PC-9 (cell line): ENCODE measurements around the gene RSPH1. TPM values are rescaled to one million over a fixed set of nuclear protein-coding genes. Genes with fewer than 3 reads are reported as not detected.

Experiments used
- BruUV-seq: library from RNA; stranded (reverse); fragments of 400-500 nt; replicated peaks from 2 replicates; lab custom pipeline; 2021; lab: Mats Ljungman, UMichigan
- CTCF ChIA-PET: fragments of 300-600 bp; sonication (Branson Sonifier 250); formaldehyde crosslinking; loops from one replicate; lab custom pipeline; 2022; ENCODE audit warnings: antibody characterized with exemption; lab: Charles Lee
- POLR2A ChIA-PET: fragments of 300-600 bp; sonication (Branson Sonifier 250); formaldehyde crosslinking; loops from one replicate; lab custom pipeline; 2022; ENCODE audit warnings: antibody characterized with exemption; ENCODE audit not compliant: unreplicated experiment; lab: Charles Lee
- DNase-seq, 2 experiments: peaks; one replicate each; pipeline versions ENCODE4 v3.0.0 to v3.0.0-alpha.2; 2015 to 2022; ENCODE audit warnings: mixed read lengths in 1 of 2
- H2AFZ ChIP-seq: fragments of 200-600 bp; sonication (generic); 2 replicates; pipeline ENCODE4 v1.8.1; 2017; ENCODE audit warnings: antibody characterized with exemption
- H3F3A ChIP-seq: fragments of 200-600 bp; sonication (generic); 2 replicates; pipeline ENCODE4 v1.8.1; 2017; ENCODE audit warnings: antibody characterized with exemption, mild to moderate bottlenecking, low read depth; ENCODE audit not compliant: insufficient read depth
- H3K27ac ChIP-seq: fragments of 200-600 bp; sonication (generic); 2 replicates; pipeline ENCODE4 v1.6.1; 2016; ENCODE audit warnings: mixed run types
- H3K27me3 ChIP-seq: fragments of 200-600 bp; sonication (generic); 2 replicates; pipeline ENCODE4 v1.6.1; 2016; ENCODE audit warnings: low read depth, mixed run types; ENCODE audit not compliant: insufficient read depth
- H3K36me3 ChIP-seq: fragments of 200-600 bp; sonication (generic); 2 replicates; pipeline ENCODE4 v1.6.1; 2016; ENCODE audit warnings: low read depth, mixed run types
- H3K4me1 ChIP-seq: fragments of 200-600 bp; sonication (generic); replicated peaks from 2 replicates; pipeline ENCODE4 v1.6.1; 2016; ENCODE audit warnings: mixed run types; ENCODE audit not compliant: insufficient read depth
- H3K4me2 ChIP-seq: fragments of 200-600 bp; sonication (generic); 2 replicates; pipeline ENCODE4 v1.6.1; 2017; ENCODE audit warnings: mixed run types
- H3K4me3 ChIP-seq: fragments of 200-600 bp; sonication (generic); 2 replicates; pipeline ENCODE4 v1.6.1; 2016; ENCODE audit warnings: mixed run types
- H3K79me2 ChIP-seq: fragments of 200-600 bp; sonication (generic); 2 replicates; pipeline ENCODE4 v1.6.1; 2017; ENCODE audit warnings: low read depth, mixed run types
- H3K9me2 ChIP-seq: fragments of 200-600 bp; sonication (generic); 2 replicates; pipeline ENCODE4 v1.8.1; 2017; ENCODE audit warnings: mild to moderate bottlenecking; ENCODE audit not compliant: insufficient read depth
- H3K9me3 ChIP-seq: fragments of 200-600 bp; sonication (generic); 2 replicates; pipeline ENCODE4 v1.8.1; 2016; ENCODE audit warnings: low read depth; ENCODE audit not compliant: insufficient read depth
- H4K20me1 ChIP-seq: fragments of 200-600 bp; sonication (generic); 2 replicates; pipeline ENCODE4 v1.8.1; 2017; ENCODE audit not compliant: insufficient read depth
- CTCF ChIP-seq: fragments of 200-600 bp; sonication (generic); conservative IDR thresholded peaks from 2 replicates; pipeline ENCODE4 v1.6.1; 2017; ENCODE audit warnings: mixed run types, antibody characterized with exemption, mild to moderate bottlenecking, moderate library complexity
- EZH2 ChIP-seq: fragments of 200-600 bp; sonication (generic); IDR thresholded peaks from 2 replicates; pipeline ENCODE4 v1.8.0; 2017; ENCODE audit warnings: antibody characterized with exemption, low read depth
- intact Hi-C: fragments of 100-400 bp; cut with micrococcal nuclease; formaldehyde crosslinking; loops from one replicate; pipeline ENCODE4 v1.10.0; 2022; ENCODE audit not compliant: unreplicated experiment
- total RNA-seq: library from RNA; stranded (reverse); gene quantifications from 2 replicates; pipeline ENCODE4 v1.2.3, GENCODE V29; 2021

Gene RSPH1
- total RNA-seq, 1 experiment from 2014 or later: 8.0 TPM

- no peaks in the 10 kb centered on the region for H3K36me3 ChIP-seq
- no peak overlapping the region for H2AFZ ChIP-seq
- H3K79me2 ChIP-seq: peaks cover 32% of the 10 kb centered on the region
- CTCF ChIA-PET: interaction anchor here (0.5 kb wide), 1 partner anchor 153 kb away, joined by 7 read pairs; no protein-coding TSS in a partner anchor
- H3K27ac ChIP-seq: no peak overlapping the region
- H3K4me2 ChIP-seq: 0 out of 2 replicates have a peak overlapping the region, but pooled peaks have one; percentile 78
- H4K20me1 ChIP-seq: no peaks in the 10 kb centered on the region
- H3K27me3 ChIP-seq: no peaks in the 10 kb centered on the region
- POLR2A ChIA-PET: no interaction called here
- H3K9me2 ChIP-seq: no peaks in the 10 kb centered on the region
- no peak for DNase-seq
- H3K9me3 ChIP-seq: no peaks in the 10 kb centered on the region
- H3K4me1 ChIP-seq: peaks cover 40% of the 10 kb centered on the region
- intact Hi-C loops: loop anchor here (10.0 kb wide), 1 partner anchor 128 kb away; no protein-coding TSS in a partner anchor
- TF ChIP-seq EZH2: no peak
- TF ChIP-seq CTCF: no peak
- H3K4me3 ChIP-seq: peak overlapping the region; percentile 59; the same call in 1 of the 2 replicates
- no TSS peak for BruUV-seq
- peaks cover 46% of the 10 kb centered on the region for H3F3A ChIP-seq
Measured at GRCh38 chr21:42512346-42513034, 16.5 kb upstream of the RSPH1 start.

- intact Hi-C loops: no loop called here
- POLR2A ChIA-PET: no interaction called here
- H3K4me2 ChIP-seq: no peak overlapping the region
Measured at GRCh38 chr21:42509244-42509643, 13.2 kb upstream of the RSPH1 start.

GRCh38 chr21:42508371-42508770 lies 12.3 kb upstream of the RSPH1 start:
- POLR2A ChIA-PET: interaction anchor here (0.7 kb wide), 1 partner anchor 859 kb away, joined by 3 read pairs; no protein-coding TSS in a partner anchor
- TF ChIP-seq EZH2: no peak
- no peak for TF ChIP-seq CTCF
- peaks cover 18% of the 10 kb centered on the region for H3K4me1 ChIP-seq
- BruUV-seq: no TSS peak
- intact Hi-C loops: no loop called here
- H3K4me3 ChIP-seq: no peak overlapping the region
- H3F3A ChIP-seq: peaks cover 13% of the 10 kb centered on the region; the same call in 1 of the 2 replicates
- no peaks in the 10 kb centered on the region for H3K9me3 ChIP-seq
- CTCF ChIA-PET: no interaction called here
- H3K27ac ChIP-seq: peak overlapping the region; percentile 64; the same call in 1 of the 2 replicates
- no peak overlapping the region for H2AFZ ChIP-seq
- H4K20me1 ChIP-seq: no peaks in the 10 kb centered on the region
- no peaks in the 10 kb centered on the region for H3K27me3 ChIP-seq
- peak overlapping the region; percentile 57 for H3K4me2 ChIP-seq
- H3K79me2 ChIP-seq: no peaks in the 10 kb centered on the region
- H3K9me2 ChIP-seq: no peaks in the 10 kb centered on the region
- H3K36me3 ChIP-seq: no peaks in the 10 kb centered on the region
- peak in 1 of 2 experiments; percentile 90 for DNase-seq

More at GRCh38 chr21:42509244-42509643, 13.2 kb upstream of the RSPH1 start:
- Histone ChIP-seq H3K27me3 (no peaks in the 10 kb centered on the region), H3K9me2 (no peaks in the 10 kb centered on the region), H3K4me1 (peaks cover 18% of the 10 kb centered on the region), H3K9me3 (no peaks in the 10 kb centered on the region), H3K4me3 (no peak overlapping the region), H3K27ac (0 out of 2 replicates have a peak overlapping the region, but pooled peaks have one; percentile 64), H3K36me3 (no peaks in the 10 kb centered on the region), H2AFZ (no peak overlapping the region), H3F3A (peaks cover 14% of the 10 kb centered on the region; the same call in 1 of the 2 replicates), H4K20me1 (no peaks in the 10 kb centered on the region), H3K79me2 (0 out of 2 replicates have a peak, but pooled peaks cover 3% of the 10 kb centered on the region)
- BruUV-seq: no TSS peak
- CTCF ChIA-PET: interaction anchor here (1.0 kb wide), 1 partner anchor 42 kb away, joined by 3 read pairs; no protein-coding TSS in a partner anchor
- DNase-seq: peak in 1 of 2 experiments; percentile 24
- TF ChIP-seq CTCF: no peak
- no peak for TF ChIP-seq EZH2
